WTC11 (cell line): ENCODE measurements around the gene TANGO6. TPM values are rescaled to one million over a fixed set of nuclear protein-coding genes. Genes with fewer than 3 reads are reported as not detected.
A peak's percentile ranks its signal among the peaks of the same experiment; 100 is the strongest.

Experiments
- ATAC-seq: fragments of 200-7000 bp; cut with Tn5 transposase; 2 replicates; pipeline ENCODE4 v1.10.0; 2021; ENCODE audit warnings: mild to moderate bottlenecking, moderate library complexity
- CTCF ChIA-PET: fragments of 300-600 bp; sonication (Branson Sonifier 250); formaldehyde crosslinking; loops from one replicate; lab custom pipeline; 2021; ENCODE audit warnings: antibody characterized with exemption; lab: Charles Lee
- POLR2A ChIA-PET: fragments of 350-600 bp; sonication (Branson Sonifier 250); formaldehyde crosslinking; loops from one replicate; lab custom pipeline; 2021; ENCODE audit warnings: antibody characterized with exemption; lab: Charles Lee
- DNase-seq: peaks from one replicate; pipeline ENCODE4 v3.0.0; 2021; ENCODE audit warnings: low spot score
- H3K27ac Mint-ChIP-seq: 2 replicates; pipeline ENCODE4 v1.8.0; 2021; ENCODE audit warnings: mixed read lengths
- H3K27me3 Mint-ChIP-seq: 2 replicates; pipeline ENCODE4 v1.8.0; 2021; ENCODE audit warnings: low read depth, mild to moderate bottlenecking, moderate library complexity, mixed read lengths
- H3K36me3 Mint-ChIP-seq: 2 replicates; pipeline ENCODE4 v1.8.0; 2021; ENCODE audit warnings: mixed read lengths
- H3K4me1 Mint-ChIP-seq: 2 replicates; pipeline ENCODE4 v1.8.0; 2022; ENCODE audit warnings: mixed read lengths
- H3K4me3 Mint-ChIP-seq: 2 replicates; pipeline ENCODE4 v1.8.0; 2021; ENCODE audit warnings: mild to moderate bottlenecking, moderate library complexity, mixed read lengths
- H3K9me3 Mint-ChIP-seq: 2 replicates; pipeline ENCODE4 v1.8.0; 2021; ENCODE audit warnings: mixed read lengths
- ATF1 ChIP-seq: sonication (generic); formaldehyde crosslinking; IDR thresholded peaks from 2 replicates; pipeline ENCODE4 v1.8.1; 2023; ENCODE audit warnings: mild to moderate bottlenecking, moderate library complexity, missing genetic modification reagents
- E2F4 ChIP-seq: sonication (generic); formaldehyde crosslinking; IDR thresholded peaks from 2 replicates; pipeline ENCODE4 v1.8.1; 2022; ENCODE audit warnings: low read depth, mild to moderate bottlenecking, moderate library complexity, missing genetic modification reagents, borderline replicate concordance
- ELF4 ChIP-seq: sonication (generic); formaldehyde crosslinking; IDR thresholded peaks from 2 replicates; pipeline ENCODE4 v1.8.1; 2022; ENCODE audit warnings: low read depth, mild to moderate bottlenecking, moderate library complexity, missing genetic modification reagents
- EMX1 ChIP-seq: fragments of 250-450 bp; sonication (Bioruptor Pico); IDR thresholded peaks from 2 replicates; pipeline ENCODE4 v1.8.0; 2021; ENCODE audit warnings: mild to moderate bottlenecking
- FOXK1 ChIP-seq: sonication (generic); formaldehyde crosslinking; IDR thresholded peaks from 2 replicates; pipeline ENCODE4 v1.8.0; 2022; ENCODE audit warnings: mild to moderate bottlenecking, moderate library complexity, missing genetic modification reagents
- FOXP1 ChIP-seq: sonication (generic); formaldehyde crosslinking; IDR thresholded peaks from 2 replicates; pipeline ENCODE4 v1.8.0; 2022; ENCODE audit warnings: missing genetic modification reagents, mild to moderate bottlenecking, moderate library complexity, borderline replicate concordance
- KAT7 ChIP-seq: sonication (generic); formaldehyde crosslinking; IDR thresholded peaks from 2 replicates; pipeline ENCODE4 v1.8.1; 2023; ENCODE audit warnings: missing genetic modification reagents, mild to moderate bottlenecking, borderline replicate concordance
- MYBL2 ChIP-seq: sonication (generic); formaldehyde crosslinking; IDR thresholded peaks from 2 replicates; pipeline ENCODE4 v1.8.1; 2023; ENCODE audit warnings: mild to moderate bottlenecking, moderate library complexity, missing genetic modification reagents
- NFE2L1 ChIP-seq: sonication (generic); formaldehyde crosslinking; IDR thresholded peaks from 2 replicates; pipeline ENCODE4 v1.8.1; 2023; ENCODE audit warnings: missing genetic modification reagents
- NR1H2 ChIP-seq: sonication (generic); formaldehyde crosslinking; IDR thresholded peaks from 2 replicates; pipeline ENCODE4 v1.9.0; 2021; ENCODE audit warnings: mild to moderate bottlenecking, moderate library complexity, missing genetic modification reagents
- RELA ChIP-seq: sonication (generic); formaldehyde crosslinking; IDR thresholded peaks from 2 replicates; pipeline ENCODE4 v1.8.1; 2022; ENCODE audit warnings: missing genetic modification reagents, mild to moderate bottlenecking, borderline replicate concordance
- RORB ChIP-seq: fragments of 250-450 bp; sonication (Bioruptor Pico); IDR thresholded peaks from 2 replicates; pipeline ENCODE4 v1.9.0; 2021; ENCODE audit warnings: mild to moderate bottlenecking
- TEAD1 ChIP-seq: sonication (generic); formaldehyde crosslinking; IDR thresholded peaks from 2 replicates; pipeline ENCODE4 v1.8.0; 2022; ENCODE audit warnings: mild to moderate bottlenecking, missing genetic modification reagents
- TEAD4 ChIP-seq: sonication (generic); formaldehyde crosslinking; IDR thresholded peaks from 2 replicates; pipeline ENCODE4 v1.8.0; 2022; ENCODE audit warnings: mild to moderate bottlenecking, missing genetic modification reagents
- ZNF121 ChIP-seq: sonication (generic); formaldehyde crosslinking; IDR thresholded peaks from 2 replicates; pipeline ENCODE4 v1.8.0; 2023; ENCODE audit warnings: missing genetic modification reagents
- ZNF263 ChIP-seq: sonication (generic); formaldehyde crosslinking; IDR thresholded peaks from 2 replicates; pipeline ENCODE4 v1.8.1; 2022; ENCODE audit warnings: low read depth, mild to moderate bottlenecking, moderate library complexity, missing genetic modification reagents
- ZNF281 ChIP-seq: sonication (generic); formaldehyde crosslinking; IDR thresholded peaks from 2 replicates; pipeline ENCODE4 v1.8.0; 2023; ENCODE audit warnings: mild to moderate bottlenecking, missing genetic modification reagents
- ZNF396 ChIP-seq: fragments of 250-450 bp; sonication (Bioruptor Pico); IDR thresholded peaks from 2 replicates; pipeline ENCODE4 v1.8.0; 2021; ENCODE audit warnings: mild to moderate bottlenecking, moderate library complexity, borderline replicate concordance
- ZNF425 ChIP-seq: fragments of 250-450 bp; sonication (Bioruptor Pico); conservative IDR thresholded peaks from 2 replicates; pipeline ENCODE4 v1.9.0; 2021; ENCODE audit warnings: mild to moderate bottlenecking
- ZNF512 ChIP-seq: sonication (generic); formaldehyde crosslinking; IDR thresholded peaks from 2 replicates; pipeline ENCODE4 v1.8.1; 2022; ENCODE audit warnings: missing genetic modification reagents, borderline replicate concordance
- total RNA-seq: library from RNA; stranded (reverse); gene quantifications from 3 replicates; pipeline ENCODE4 v1.2.3, GENCODE V29; 2021
- TF ChIP-seq, protein P1 (sequence below): sonication (generic); formaldehyde crosslinking; IDR thresholded peaks from 2 replicates; pipeline ENCODE4 v1.8.0; 2022; ENCODE audit warnings: mild to moderate bottlenecking, missing genetic modification reagents
- TF ChIP-seq, protein P2 (sequence below): sonication (generic); formaldehyde crosslinking; IDR thresholded peaks from 2 replicates; pipeline ENCODE4 v1.8.1; 2023; ENCODE audit warnings: mild to moderate bottlenecking, missing genetic modification reagents
- TF ChIP-seq, protein P3 (sequence below): sonication (generic); formaldehyde crosslinking; conservative IDR thresholded peaks from 2 replicates; pipeline ENCODE4 v1.8.1; 2022; ENCODE audit warnings: mild to moderate bottlenecking, missing genetic modification reagents

TANGO6 gene
- total RNA-seq, 1 experiment from 2014 or later = 15.6 TPM

DNA sequence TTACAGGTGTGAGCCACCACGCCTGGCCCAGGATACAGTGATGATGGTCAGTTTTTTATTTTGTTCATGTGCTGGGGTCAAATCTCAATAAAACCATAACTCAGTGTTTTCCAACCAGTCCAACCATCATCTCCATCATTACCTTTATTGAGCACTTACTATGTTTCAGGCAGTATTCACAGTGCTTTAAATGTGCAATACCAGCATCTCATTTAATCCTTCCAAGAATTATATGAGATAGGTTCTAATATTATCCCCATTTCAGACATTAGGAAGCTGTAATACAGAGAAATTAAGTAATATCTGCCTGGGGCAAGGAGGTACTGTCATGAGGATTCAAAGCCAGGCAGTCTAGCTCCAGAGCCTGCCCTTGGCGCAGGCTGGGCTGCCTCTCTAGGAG, 36.9 kb upstream of the TANGO6 start (continued):
- TF ChIP-seq, protein P1, sequence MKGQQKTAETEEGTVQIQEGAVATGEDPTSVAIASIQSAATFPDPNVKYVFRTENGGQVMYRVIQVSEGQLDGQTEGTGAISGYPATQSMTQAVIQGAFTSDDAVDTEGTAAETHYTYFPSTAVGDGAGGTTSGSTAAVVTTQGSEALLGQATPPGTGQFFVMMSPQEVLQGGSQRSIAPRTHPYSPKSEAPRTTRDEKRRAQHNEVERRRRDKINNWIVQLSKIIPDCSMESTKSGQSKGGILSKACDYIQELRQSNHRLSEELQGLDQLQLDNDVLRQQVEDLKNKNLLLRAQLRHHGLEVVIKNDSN (CRISPR knock-in tag) = no peak
- TF ChIP-seq ZNF396 (CRISPR knock-in tag) (no peak), NFE2L1 (no peak), ZNF512 (CRISPR knock-in tag) (no peak), ZNF281 (CRISPR knock-in tag) (no peak)

DNA sequence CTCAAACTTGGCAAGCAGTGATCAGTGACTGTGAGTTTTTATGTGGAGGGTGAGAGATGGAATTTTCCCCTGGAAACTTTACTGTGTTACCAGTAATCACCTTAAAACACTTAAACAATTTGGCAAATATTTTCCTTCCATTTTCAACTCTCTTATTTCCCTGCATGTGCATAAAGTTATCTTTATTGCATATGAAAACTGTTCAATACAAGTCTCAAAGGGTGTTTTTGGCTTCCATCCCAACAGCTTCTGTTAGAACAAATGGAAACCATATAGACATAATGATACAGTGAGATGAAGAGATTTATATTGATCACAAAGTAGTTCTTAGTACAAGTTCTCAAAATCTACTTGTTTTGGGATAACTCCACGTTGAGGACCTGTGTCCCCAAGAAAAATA, 36.4 kb upstream of the TANGO6 start:
- Mint-ChIP-seq H3K9me3 (no peaks in the 10 kb centered on the region), H3K36me3 (peaks cover 67% of the 10 kb centered on the region), H3K27ac (peak overlapping the region; percentile 14; the same call in 1 of the 2 replicates), H3K4me3 (no peak overlapping the region), H3K27me3 (no peaks in the 10 kb centered on the region), H3K4me1 (peaks cover 9% of the 10 kb centered on the region)
- no peak for DNase-seq
- ATAC-seq = no peak
- POLR2A ChIA-PET = interaction anchor here (0.5 to 0.6 kb wide), 3 partner anchors 16 to 389 kb away, joined by 3 to 5 read pairs (median 3); no protein-coding TSS in a partner anchor
- CTCF ChIA-PET = interaction anchor here (1.2 kb wide), 1 partner anchor 40 kb away, joined by 3 read pairs; no protein-coding TSS in a partner anchor
- TF ChIP-seq EMX1 (CRISPR knock-in tag) (no peak), KAT7 (CRISPR knock-in tag) (no peak), RELA (no peak), ATF1 (no peak), FOXP1 (CRISPR knock-in tag) (no peak), ELF4 (CRISPR knock-in tag) (no peak), NR1H2 (CRISPR knock-in tag) (no peak), ZNF263 (CRISPR knock-in tag) (no peak), TEAD1 (CRISPR knock-in tag) (no peak), MYBL2 (CRISPR knock-in tag) (no peak), ZNF425 (CRISPR knock-in tag) (no peak), E2F4 (CRISPR knock-in tag) (no peak), RORB (CRISPR knock-in tag) (no peak), ZNF121 (CRISPR knock-in tag) (no peak), FOXK1 (CRISPR knock-in tag) (no peak), TEAD4 (no peak)
- TF ChIP-seq, protein P2, sequence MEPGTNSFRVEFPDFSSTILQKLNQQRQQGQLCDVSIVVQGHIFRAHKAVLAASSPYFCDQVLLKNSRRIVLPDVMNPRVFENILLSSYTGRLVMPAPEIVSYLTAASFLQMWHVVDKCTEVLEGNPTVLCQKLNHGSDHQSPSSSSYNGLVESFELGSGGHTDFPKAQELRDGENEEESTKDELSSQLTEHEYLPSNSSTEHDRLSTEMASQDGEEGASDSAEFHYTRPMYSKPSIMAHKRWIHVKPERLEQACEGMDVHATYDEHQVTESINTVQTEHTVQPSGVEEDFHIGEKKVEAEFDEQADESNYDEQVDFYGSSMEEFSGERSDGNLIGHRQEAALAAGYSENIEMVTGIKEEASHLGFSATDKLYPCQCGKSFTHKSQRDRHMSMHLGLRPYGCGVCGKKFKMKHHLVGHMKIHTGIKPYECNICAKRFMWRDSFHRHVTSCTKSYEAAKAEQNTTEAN (CRISPR knock-in tag) = no peak
- TF ChIP-seq, protein P3, sequence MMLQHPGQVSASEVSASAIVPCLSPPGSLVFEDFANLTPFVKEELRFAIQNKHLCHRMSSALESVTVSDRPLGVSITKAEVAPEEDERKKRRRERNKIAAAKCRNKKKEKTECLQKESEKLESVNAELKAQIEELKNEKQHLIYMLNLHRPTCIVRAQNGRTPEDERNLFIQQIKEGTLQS (CRISPR knock-in tag) = no peak
